WTC11 (cell line): ENCODE measurements around the gene CADM2. TPM values are rescaled to one million over a fixed set of nuclear protein-coding genes. Genes with fewer than 3 reads are reported as not detected.

ENCODE experiments used
- ATAC-seq: fragments of 200-7000 bp; cut with Tn5 transposase; 2 replicates; pipeline ENCODE4 v1.10.0; 2021; ENCODE audit warnings: mild to moderate bottlenecking, moderate library complexity
- CTCF ChIA-PET: fragments of 300-600 bp; sonication (Branson Sonifier 250); formaldehyde crosslinking; loops from one replicate; lab custom pipeline; 2021; ENCODE audit warnings: antibody characterized with exemption; lab: Charles Lee
- POLR2A ChIA-PET: fragments of 350-600 bp; sonication (Branson Sonifier 250); formaldehyde crosslinking; loops from one replicate; lab custom pipeline; 2021; ENCODE audit warnings: antibody characterized with exemption; lab: Charles Lee
- DNase-seq: peaks from one replicate; pipeline ENCODE4 v3.0.0; 2021; ENCODE audit warnings: low spot score
- H3K27ac Mint-ChIP-seq: 2 replicates; pipeline ENCODE4 v1.8.0; 2021; ENCODE audit warnings: mixed read lengths
- H3K27me3 Mint-ChIP-seq: 2 replicates; pipeline ENCODE4 v1.8.0; 2021; ENCODE audit warnings: low read depth, mild to moderate bottlenecking, moderate library complexity, mixed read lengths
- H3K36me3 Mint-ChIP-seq: 2 replicates; pipeline ENCODE4 v1.8.0; 2021; ENCODE audit warnings: mixed read lengths
- H3K4me1 Mint-ChIP-seq: 2 replicates; pipeline ENCODE4 v1.8.0; 2022; ENCODE audit warnings: mixed read lengths
- H3K4me3 Mint-ChIP-seq: 2 replicates; pipeline ENCODE4 v1.8.0; 2021; ENCODE audit warnings: mild to moderate bottlenecking, moderate library complexity, mixed read lengths
- H3K9me3 Mint-ChIP-seq: 2 replicates; pipeline ENCODE4 v1.8.0; 2021; ENCODE audit warnings: mixed read lengths
- ELF4 ChIP-seq: sonication (generic); formaldehyde crosslinking; IDR thresholded peaks from 2 replicates; pipeline ENCODE4 v1.8.1; 2022; ENCODE audit warnings: low read depth, mild to moderate bottlenecking, moderate library complexity, missing genetic modification reagents
- GRHL2 ChIP-seq: fragments of 250-450 bp; sonication (Bioruptor Pico); IDR thresholded peaks from 2 replicates; pipeline ENCODE4 v1.8.0; 2022; ENCODE audit warnings: mild to moderate bottlenecking, moderate library complexity; ENCODE audit not compliant: insufficient replicate concordance, severe bottlenecking
- NFYB ChIP-seq: sonication (generic); formaldehyde crosslinking; conservative IDR thresholded peaks from 2 replicates; pipeline ENCODE4 v1.8.0; 2022; ENCODE audit warnings: low read depth, missing genetic modification reagents
- OVOL2 ChIP-seq: fragments of 250-450 bp; sonication (Bioruptor Pico); IDR thresholded peaks from 2 replicates; pipeline ENCODE4 v1.9.0; 2021; ENCODE audit warnings: mild to moderate bottlenecking, borderline replicate concordance
- TCF7 ChIP-seq: sonication (generic); formaldehyde crosslinking; IDR thresholded peaks from 2 replicates; pipeline ENCODE4 v1.8.0; 2022; ENCODE audit warnings: mild to moderate bottlenecking, low read depth, missing genetic modification reagents, moderate library complexity
- TEAD1 ChIP-seq: sonication (generic); formaldehyde crosslinking; IDR thresholded peaks from 2 replicates; pipeline ENCODE4 v1.8.0; 2022; ENCODE audit warnings: mild to moderate bottlenecking, missing genetic modification reagents
- ZNF232 ChIP-seq: sonication (generic); formaldehyde crosslinking; IDR thresholded peaks from 2 replicates; pipeline ENCODE4 v1.8.0; 2022; ENCODE audit warnings: mild to moderate bottlenecking, missing genetic modification reagents
- ZNF263 ChIP-seq: sonication (generic); formaldehyde crosslinking; IDR thresholded peaks from 2 replicates; pipeline ENCODE4 v1.8.1; 2022; ENCODE audit warnings: low read depth, mild to moderate bottlenecking, moderate library complexity, missing genetic modification reagents
- total RNA-seq: library from RNA; stranded (reverse); gene quantifications from 3 replicates; pipeline ENCODE4 v1.2.3, GENCODE V29; 2021
- TF ChIP-seq, protein P1 (sequence below): sonication (generic); formaldehyde crosslinking; IDR thresholded peaks from 2 replicates; pipeline ENCODE4 v1.8.0; 2022; ENCODE audit warnings: mild to moderate bottlenecking, missing genetic modification reagents
- TF ChIP-seq, protein P2 (sequence below): sonication (generic); formaldehyde crosslinking; IDR thresholded peaks from 2 replicates; pipeline ENCODE4 v1.8.1; 2023; ENCODE audit warnings: mild to moderate bottlenecking, missing genetic modification reagents, moderate library complexity
- TF ChIP-seq, protein P3 (sequence below): fragments of 250-450 bp; sonication (Bioruptor Pico); IDR thresholded peaks from 2 replicates; pipeline ENCODE4 v1.9.0; 2021; ENCODE audit warnings: mild to moderate bottlenecking
- TF ChIP-seq, protein P4 (sequence below): sonication (generic); formaldehyde crosslinking; IDR thresholded peaks from 2 replicates; pipeline ENCODE4 v1.8.1; 2022; ENCODE audit warnings: mild to moderate bottlenecking, moderate library complexity, missing genetic modification reagents
- TF ChIP-seq, protein P5 (sequence below): sonication (generic); formaldehyde crosslinking; IDR thresholded peaks from 2 replicates; pipeline ENCODE4 v1.8.1; 2022; ENCODE audit warnings: low read depth, mild to moderate bottlenecking, moderate library complexity, missing genetic modification reagents, borderline replicate concordance
- TF ChIP-seq, protein P6 (sequence below): sonication (generic); formaldehyde crosslinking; conservative IDR thresholded peaks from 2 replicates; pipeline ENCODE4 v1.8.1; 2022; ENCODE audit warnings: mild to moderate bottlenecking, missing genetic modification reagents
- TF ChIP-seq, protein P7 (sequence below): sonication (generic); formaldehyde crosslinking; IDR thresholded peaks from 2 replicates; pipeline ENCODE4 v1.8.1; 2023; ENCODE audit warnings: mild to moderate bottlenecking, missing genetic modification reagents, borderline replicate concordance
- TF ChIP-seq, protein P8 (sequence below): sonication (generic); formaldehyde crosslinking; IDR thresholded peaks from 2 replicates; pipeline ENCODE4 v1.8.1; 2022; ENCODE audit warnings: low read depth, missing genetic modification reagents, borderline replicate concordance
- TF ChIP-seq, protein P9 (sequence below): fragments of 250-450 bp; sonication (Bioruptor Pico); IDR thresholded peaks from 2 replicates; pipeline ENCODE4 v2.1.2; 2022; ENCODE audit warnings: mild to moderate bottlenecking, moderate library complexity
- TF ChIP-seq, protein P10 (sequence below): sonication (generic); formaldehyde crosslinking; IDR thresholded peaks from 2 replicates; pipeline ENCODE4 v1.8.1; 2023; ENCODE audit warnings: mild to moderate bottlenecking, missing genetic modification reagents

CADM2 gene
- total RNA-seq, 1 experiment from 2014 or later: 18.8 TPM

DNA sequence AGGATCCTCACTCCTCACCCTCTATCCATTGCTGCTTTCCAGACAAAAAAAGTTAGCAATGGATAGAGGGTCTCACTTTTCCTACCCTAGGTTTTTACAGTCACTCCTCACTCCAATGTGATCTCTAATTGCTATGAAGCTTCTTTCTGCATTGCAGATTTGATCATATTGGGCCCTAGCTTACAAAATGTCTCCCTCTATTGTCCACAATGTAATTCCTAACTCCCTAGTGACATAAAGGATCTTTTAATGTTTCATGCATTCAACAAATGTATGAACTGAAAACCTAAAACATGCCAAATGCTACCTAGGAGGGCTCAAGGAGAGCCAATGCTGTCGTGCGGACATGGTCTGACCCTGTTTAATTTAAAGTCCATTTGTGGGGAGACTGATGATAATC is 234.8 kb downstream of the CADM2 start (continued):
- TF ChIP-seq, protein P1, sequence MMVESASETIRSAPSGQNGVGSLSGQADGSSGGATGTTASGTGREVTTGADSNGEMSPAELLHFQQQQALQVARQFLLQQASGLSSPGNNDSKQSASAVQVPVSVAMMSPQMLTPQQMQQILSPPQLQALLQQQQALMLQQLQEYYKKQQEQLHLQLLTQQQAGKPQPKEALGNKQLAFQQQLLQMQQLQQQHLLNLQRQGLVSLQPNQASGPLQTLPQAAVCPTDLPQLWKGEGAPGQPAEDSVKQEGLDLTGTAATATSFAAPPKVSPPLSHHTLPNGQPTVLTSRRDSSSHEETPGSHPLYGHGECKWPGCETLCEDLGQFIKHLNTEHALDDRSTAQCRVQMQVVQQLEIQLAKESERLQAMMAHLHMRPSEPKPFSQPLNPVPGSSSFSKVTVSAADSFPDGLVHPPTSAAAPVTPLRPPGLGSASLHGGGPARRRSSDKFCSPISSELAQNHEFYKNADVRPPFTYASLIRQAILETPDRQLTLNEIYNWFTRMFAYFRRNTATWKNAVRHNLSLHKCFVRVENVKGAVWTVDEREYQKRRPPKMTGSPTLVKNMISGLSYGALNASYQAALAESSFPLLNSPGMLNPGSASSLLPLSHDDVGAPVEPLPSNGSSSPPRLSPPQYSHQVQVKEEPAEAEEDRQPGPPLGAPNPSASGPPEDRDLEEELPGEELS (CRISPR knock-in tag): no peak
- TF ChIP-seq TCF7 (CRISPR knock-in tag) (no peak), OVOL2 (CRISPR knock-in tag) (no peak)

DNA sequence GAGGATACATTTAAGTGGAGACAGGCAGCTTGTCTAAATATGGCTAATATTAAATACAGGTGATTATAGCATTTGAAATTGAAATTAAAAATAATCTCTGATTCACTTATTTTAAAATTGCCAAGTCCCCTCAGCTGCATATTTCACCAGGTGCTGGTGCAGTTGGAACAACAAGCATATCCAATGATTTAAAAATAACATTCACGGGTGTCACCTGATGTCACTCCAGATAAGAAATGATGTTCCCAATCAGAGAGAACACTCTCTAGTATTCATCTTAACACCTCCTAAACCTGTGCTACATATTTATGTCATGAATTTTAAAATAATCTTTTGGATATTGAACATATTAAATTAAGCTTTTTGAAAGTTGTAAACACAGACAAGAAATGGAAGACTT is 249.9 kb downstream of the CADM2 start:
- Mint-ChIP-seq H3K36me3 (no peaks in the 10 kb centered on the region; the same call in 1 of the 2 replicates), H3K4me1 (no peaks in the 10 kb centered on the region), H3K9me3 (peaks cover 5% of the 10 kb centered on the region), H3K27ac (no peak overlapping the region), H3K27me3 (no peaks in the 10 kb centered on the region), H3K4me3 (no peak overlapping the region)
- TF ChIP-seq, protein P2, sequence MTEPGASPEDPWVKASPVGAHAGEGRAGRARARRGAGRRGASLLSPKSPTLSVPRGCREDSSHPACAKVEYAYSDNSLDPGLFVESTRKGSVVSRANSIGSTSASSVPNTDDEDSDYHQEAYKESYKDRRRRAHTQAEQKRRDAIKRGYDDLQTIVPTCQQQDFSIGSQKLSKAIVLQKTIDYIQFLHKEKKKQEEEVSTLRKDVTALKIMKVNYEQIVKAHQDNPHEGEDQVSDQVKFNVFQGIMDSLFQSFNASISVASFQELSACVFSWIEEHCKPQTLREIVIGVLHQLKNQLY: no peak
- TF ChIP-seq, protein P3, sequence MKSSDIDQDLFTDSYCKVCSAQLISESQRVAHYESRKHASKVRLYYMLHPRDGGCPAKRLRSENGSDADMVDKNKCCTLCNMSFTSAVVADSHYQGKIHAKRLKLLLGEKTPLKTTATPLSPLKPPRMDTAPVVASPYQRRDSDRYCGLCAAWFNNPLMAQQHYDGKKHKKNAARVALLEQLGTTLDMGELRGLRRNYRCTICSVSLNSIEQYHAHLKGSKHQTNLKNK: no peak
- TF ChIP-seq NFYB (CRISPR knock-in tag): no peak
- no peak for TF ChIP-seq GRHL2 (CRISPR knock-in tag)
- no peak for DNase-seq
- ChIA-PET POLR2A (no interaction called here), CTCF (no interaction called here)
- ATAC-seq: no peak

DNA sequence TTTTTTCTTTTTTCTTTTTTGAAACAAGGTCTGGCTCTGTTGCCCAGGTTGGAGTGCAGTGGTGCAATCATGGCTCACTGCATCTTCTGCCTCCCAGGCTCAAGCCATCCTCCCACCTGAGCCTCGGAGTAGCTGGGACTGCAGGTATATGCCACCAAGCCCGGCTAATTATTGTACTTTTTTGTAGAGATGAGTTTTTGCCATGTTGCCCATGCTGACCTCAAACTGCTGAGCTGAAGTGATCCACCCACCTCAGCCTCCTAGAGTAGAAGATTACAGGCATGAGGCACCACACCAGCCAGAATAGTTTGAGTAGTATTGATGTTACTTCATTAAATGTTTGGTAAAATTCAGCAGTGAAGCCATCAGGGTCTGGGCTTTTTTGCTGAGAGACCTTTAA is 251.8 kb downstream of the CADM2 start:
- no peak overlapping the region for H3K27ac Mint-ChIP-seq
- DNase-seq: no peak
- ATAC-seq: no peak
- no peaks in the 10 kb centered on the region; the same call in 1 of the 2 replicates for H3K36me3 Mint-ChIP-seq
- no peaks in the 10 kb centered on the region for H3K4me1 Mint-ChIP-seq
- no peak overlapping the region for H3K4me3 Mint-ChIP-seq
- CTCF ChIA-PET: no interaction called here
- POLR2A ChIA-PET: no interaction called here
- no peaks in the 10 kb centered on the region for H3K27me3 Mint-ChIP-seq
- peaks cover 5% of the 10 kb centered on the region for H3K9me3 Mint-ChIP-seq
- TF ChIP-seq, protein P4, sequence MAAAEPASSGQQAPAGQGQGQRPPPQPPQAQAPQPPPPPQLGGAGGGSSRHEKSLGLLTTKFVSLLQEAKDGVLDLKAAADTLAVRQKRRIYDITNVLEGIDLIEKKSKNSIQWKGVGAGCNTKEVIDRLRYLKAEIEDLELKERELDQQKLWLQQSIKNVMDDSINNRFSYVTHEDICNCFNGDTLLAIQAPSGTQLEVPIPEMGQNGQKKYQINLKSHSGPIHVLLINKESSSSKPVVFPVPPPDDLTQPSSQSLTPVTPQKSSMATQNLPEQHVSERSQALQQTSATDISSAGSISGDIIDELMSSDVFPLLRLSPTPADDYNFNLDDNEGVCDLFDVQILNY (CRISPR knock-in tag): no peak
- TF ChIP-seq ZNF263: no peak
- TF ChIP-seq, protein P5, sequence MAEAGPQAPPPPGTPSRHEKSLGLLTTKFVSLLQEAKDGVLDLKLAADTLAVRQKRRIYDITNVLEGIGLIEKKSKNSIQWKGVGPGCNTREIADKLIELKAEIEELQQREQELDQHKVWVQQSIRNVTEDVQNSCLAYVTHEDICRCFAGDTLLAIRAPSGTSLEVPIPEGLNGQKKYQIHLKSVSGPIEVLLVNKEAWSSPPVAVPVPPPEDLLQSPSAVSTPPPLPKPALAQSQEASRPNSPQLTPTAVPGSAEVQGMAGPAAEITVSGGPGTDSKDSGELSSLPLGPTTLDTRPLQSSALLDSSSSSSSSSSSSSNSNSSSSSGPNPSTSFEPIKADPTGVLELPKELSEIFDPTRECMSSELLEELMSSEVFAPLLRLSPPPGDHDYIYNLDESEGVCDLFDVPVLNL: no peak
- no peak for TF ChIP-seq ELF4
- no peak for TF ChIP-seq ZNF232
- TF ChIP-seq, protein P6, sequence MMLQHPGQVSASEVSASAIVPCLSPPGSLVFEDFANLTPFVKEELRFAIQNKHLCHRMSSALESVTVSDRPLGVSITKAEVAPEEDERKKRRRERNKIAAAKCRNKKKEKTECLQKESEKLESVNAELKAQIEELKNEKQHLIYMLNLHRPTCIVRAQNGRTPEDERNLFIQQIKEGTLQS: no peak
- TF ChIP-seq, protein P7, sequence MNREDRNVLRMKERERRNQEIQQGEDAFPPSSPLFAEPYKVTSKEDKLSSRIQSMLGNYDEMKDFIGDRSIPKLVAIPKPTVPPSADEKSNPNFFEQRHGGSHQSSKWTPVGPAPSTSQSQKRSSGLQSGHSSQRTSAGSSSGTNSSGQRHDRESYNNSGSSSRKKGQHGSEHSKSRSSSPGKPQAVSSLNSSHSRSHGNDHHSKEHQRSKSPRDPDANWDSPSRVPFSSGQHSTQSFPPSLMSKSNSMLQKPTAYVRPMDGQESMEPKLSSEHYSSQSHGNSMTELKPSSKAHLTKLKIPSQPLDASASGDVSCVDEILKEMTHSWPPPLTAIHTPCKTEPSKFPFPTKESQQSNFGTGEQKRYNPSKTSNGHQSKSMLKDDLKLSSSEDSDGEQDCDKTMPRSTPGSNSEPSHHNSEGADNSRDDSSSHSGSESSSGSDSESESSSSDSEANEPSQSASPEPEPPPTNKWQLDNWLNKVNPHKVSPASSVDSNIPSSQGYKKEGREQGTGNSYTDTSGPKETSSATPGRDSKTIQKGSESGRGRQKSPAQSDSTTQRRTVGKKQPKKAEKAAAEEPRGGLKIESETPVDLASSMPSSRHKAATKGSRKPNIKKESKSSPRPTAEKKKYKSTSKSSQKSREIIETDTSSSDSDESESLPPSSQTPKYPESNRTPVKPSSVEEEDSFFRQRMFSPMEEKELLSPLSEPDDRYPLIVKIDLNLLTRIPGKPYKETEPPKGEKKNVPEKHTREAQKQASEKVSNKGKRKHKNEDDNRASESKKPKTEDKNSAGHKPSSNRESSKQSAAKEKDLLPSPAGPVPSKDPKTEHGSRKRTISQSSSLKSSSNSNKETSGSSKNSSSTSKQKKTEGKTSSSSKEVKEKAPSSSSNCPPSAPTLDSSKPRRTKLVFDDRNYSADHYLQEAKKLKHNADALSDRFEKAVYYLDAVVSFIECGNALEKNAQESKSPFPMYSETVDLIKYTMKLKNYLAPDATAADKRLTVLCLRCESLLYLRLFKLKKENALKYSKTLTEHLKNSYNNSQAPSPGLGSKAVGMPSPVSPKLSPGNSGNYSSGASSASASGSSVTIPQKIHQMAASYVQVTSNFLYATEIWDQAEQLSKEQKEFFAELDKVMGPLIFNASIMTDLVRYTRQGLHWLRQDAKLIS: no peak
- no peak for TF ChIP-seq TEAD1 (CRISPR knock-in tag)
- TF ChIP-seq, protein P8, sequence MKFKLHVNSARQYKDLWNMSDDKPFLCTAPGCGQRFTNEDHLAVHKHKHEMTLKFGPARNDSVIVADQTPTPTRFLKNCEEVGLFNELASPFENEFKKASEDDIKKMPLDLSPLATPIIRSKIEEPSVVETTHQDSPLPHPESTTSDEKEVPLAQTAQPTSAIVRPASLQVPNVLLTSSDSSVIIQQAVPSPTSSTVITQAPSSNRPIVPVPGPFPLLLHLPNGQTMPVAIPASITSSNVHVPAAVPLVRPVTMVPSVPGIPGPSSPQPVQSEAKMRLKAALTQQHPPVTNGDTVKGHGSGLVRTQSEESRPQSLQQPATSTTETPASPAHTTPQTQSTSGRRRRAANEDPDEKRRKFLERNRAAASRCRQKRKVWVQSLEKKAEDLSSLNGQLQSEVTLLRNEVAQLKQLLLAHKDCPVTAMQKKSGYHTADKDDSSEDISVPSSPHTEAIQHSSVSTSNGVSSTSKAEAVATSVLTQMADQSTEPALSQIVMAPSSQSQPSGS: no peak
- TF ChIP-seq, protein P9, sequence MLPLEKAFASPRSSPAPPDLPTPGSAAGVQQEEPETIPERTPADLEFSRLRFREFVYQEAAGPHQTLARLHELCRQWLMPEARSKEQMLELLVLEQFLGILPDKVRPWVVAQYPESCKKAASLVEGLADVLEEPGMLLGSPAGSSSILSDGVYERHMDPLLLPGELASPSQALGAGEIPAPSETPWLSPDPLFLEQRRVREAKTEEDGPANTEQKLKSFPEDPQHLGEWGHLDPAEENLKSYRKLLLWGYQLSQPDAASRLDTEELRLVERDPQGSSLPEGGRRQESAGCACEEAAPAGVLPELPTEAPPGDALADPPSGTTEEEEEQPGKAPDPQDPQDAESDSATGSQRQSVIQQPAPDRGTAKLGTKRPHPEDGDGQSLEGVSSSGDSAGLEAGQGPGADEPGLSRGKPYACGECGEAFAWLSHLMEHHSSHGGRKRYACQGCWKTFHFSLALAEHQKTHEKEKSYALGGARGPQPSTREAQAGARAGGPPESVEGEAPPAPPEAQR: no peak
- TF ChIP-seq, protein P10, sequence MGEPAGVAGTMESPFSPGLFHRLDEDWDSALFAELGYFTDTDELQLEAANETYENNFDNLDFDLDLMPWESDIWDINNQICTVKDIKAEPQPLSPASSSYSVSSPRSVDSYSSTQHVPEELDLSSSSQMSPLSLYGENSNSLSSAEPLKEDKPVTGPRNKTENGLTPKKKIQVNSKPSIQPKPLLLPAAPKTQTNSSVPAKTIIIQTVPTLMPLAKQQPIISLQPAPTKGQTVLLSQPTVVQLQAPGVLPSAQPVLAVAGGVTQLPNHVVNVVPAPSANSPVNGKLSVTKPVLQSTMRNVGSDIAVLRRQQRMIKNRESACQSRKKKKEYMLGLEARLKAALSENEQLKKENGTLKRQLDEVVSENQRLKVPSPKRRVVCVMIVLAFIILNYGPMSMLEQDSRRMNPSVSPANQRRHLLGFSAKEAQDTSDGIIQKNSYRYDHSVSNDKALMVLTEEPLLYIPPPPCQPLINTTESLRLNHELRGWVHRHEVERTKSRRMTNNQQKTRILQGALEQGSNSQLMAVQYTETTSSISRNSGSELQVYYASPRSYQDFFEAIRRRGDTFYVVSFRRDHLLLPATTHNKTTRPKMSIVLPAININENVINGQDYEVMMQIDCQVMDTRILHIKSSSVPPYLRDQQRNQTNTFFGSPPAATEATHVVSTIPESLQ: no peak
